ENCODE measurements around the gene GTF3A.

DNA sequence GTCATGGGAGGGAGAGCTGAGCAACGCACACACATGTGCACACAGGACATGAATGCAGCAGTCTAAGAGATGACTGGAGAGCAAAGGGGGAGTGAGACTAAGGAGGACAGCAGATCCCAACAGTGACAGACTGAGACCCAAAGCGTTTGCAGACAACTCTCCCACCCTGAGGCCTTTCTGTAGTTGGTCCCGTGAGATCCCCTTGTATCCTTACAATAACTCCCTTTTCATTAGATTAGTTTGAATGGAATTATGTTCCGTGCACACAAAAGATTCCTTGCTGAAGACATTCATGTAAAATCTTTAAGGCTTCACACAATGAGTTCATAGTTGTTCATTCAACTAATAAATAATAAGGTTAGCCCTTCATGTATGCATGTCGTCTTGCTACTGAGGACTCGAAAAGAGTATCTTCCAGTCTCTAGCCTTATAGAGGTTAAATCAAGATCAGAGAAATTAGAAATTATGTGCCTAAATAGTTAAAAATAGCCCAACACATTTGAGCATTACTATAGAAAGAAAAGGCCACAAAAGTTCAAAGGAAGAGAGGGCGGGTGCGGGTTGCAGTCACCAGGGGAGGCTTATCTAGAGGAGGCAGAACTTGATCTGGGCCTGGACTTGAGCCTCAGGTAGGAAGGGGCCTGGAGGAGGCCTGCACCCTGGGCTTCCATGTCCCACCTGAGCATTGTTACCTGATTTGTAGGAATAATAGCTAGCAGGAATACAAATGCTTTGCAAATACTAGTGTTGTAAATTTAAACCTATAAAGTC, 3.1 kb upstream of the GTF3A start:
- TF ChIP-seq CTCF (IDR thresholded peaks at IDR 0.05) (no peak), POLR2A (IDR thresholded peaks at IDR 0.05) (no peak), EP300 (IDR thresholded peaks at IDR 0.05; ENCODE audit: low read depth) (no peak)
